ENCODE results near the gene KIAA1549.
A peak's percentile ranks its signal among the peaks of the same experiment; 100 is the strongest.

The KIAA1549 gene

GRCh38 chr7:138889582-138890498 is 91.3 kb downstream of the KIAA1549 start:
- POLR2A ChIA-PET = no interaction called here
- CTCF ChIA-PET = interaction anchor here (1.0 to 12.0 kb wide), 5 partner anchors 11 to 183 kb away, joined by 3 to 207 read pairs (median 17); no protein-coding TSS in a partner anchor
- H3K4me3 ChIP-seq (ENCODE audit: low read depth, low read length) = no peak overlapping the region
- DNase-seq (ENCODE audit: low read depth, low spot score) = no peak
- TF ChIP-seq CTCF (IDR thresholded peaks at IDR 0.05; ENCODE audit: insufficient read depth, low read length, missing control alignments) = no peak

- POLR2A ChIA-PET = no interaction called here
- TF ChIP-seq CTCF (IDR thresholded peaks at IDR 0.05; ENCODE audit: insufficient read depth, low read length, missing control alignments) = no peak
- CTCF ChIA-PET = interaction anchor here (1.6 to 12.0 kb wide), 7 partner anchors 10 to 185 kb away, joined by 4 to 207 read pairs (median 15); no protein-coding TSS in a partner anchor
- no peak overlapping the region for H3K4me3 ChIP-seq (ENCODE audit: low read depth, low read length)
- no peak for DNase-seq (ENCODE audit: low read depth, low spot score)
Measured at GRCh38 chr7:138887872-138888656, 93.1 kb downstream of the KIAA1549 start.

- ChIA-PET POLR2A (no interaction called here), CTCF (interaction anchor here (0.6 to 12.0 kb wide), 44 partner anchors 8 to 383 kb away, joined by 3 to 207 read pairs (median 4); no protein-coding TSS in a partner anchor)
- no peak for TF ChIP-seq CTCF (IDR thresholded peaks at IDR 0.05; ENCODE audit: insufficient read depth, low read length, missing control alignments)
- H3K4me3 ChIP-seq (ENCODE audit: low read depth, low read length) = no peak overlapping the region
- DNase-seq (ENCODE audit: low read depth, low spot score) = no peak
Measured at GRCh38 chr7:138887085-138887710, 94.0 kb downstream of the KIAA1549 start.

- no peak for DNase-seq (ENCODE audit: low read depth, low spot score)
- TF ChIP-seq CTCF (IDR thresholded peaks at IDR 0.05; ENCODE audit: insufficient read depth, low read length, missing control alignments) = peak; percentile 22
- H3K4me3 ChIP-seq (ENCODE audit: low read depth, low read length) = no peak overlapping the region
- POLR2A ChIA-PET = no interaction called here
- CTCF ChIA-PET = interaction anchor here (0.6 to 12.0 kb wide), 50 partner anchors 9 to 384 kb away, joined by 3 to 207 read pairs (median 4); no protein-coding TSS in a partner anchor
Measured at GRCh38 chr7:138886501-138886917, 94.7 kb downstream of the KIAA1549 start.

- no peak overlapping the region for H3K4me3 ChIP-seq (ENCODE audit: low read depth, low read length)
- ChIA-PET POLR2A (no interaction called here), CTCF (interaction anchor here (0.7 to 12.0 kb wide), 41 partner anchors 8 to 385 kb away, joined by 3 to 207 read pairs (median 4); no protein-coding TSS in a partner anchor)
- no peak for TF ChIP-seq CTCF (IDR thresholded peaks at IDR 0.05; ENCODE audit: insufficient read depth, low read length, missing control alignments)
- DNase-seq (ENCODE audit: low read depth, low spot score) = no peak
Measured at GRCh38 chr7:138885383-138886147, 95.6 kb downstream of the KIAA1549 start.
